HG02885 (cell line): ENCODE measurements around the gene SMYD2.

ENCODE experiments used
- ATAC-seq: cut with Tn5 transposase; IDR thresholded peaks from one replicate; pipeline ENCODE4 v1.9.1; 2021; ENCODE audit warnings: mild to moderate bottlenecking; ENCODE audit not compliant: unreplicated experiment, poor library complexity

SMYD2 gene

GRCh38 chr1:214352838-214353237 is 71.9 kb downstream of the SMYD2 start:
- ATAC-seq, result no peak

GRCh38 chr1:214354440-214355148 is 73.6 kb downstream of the SMYD2 start:
- ATAC-seq, result no peak

GRCh38 chr1:214360116-214360515 is 79.2 kb downstream of the SMYD2 start:
- no peak for ATAC-seq

GRCh38 chr1:214360525-214361164 is 79.7 kb downstream of the SMYD2 start:
- ATAC-seq, result no peak

GRCh38 chr1:214361636-214362035 is 80.7 kb downstream of the SMYD2 start:
- ATAC-seq, result no peak

GRCh38 chr1:214362188-214362882 is 81.4 kb downstream of the SMYD2 start:
- ATAC-seq, result no peak

- no peak for ATAC-seq
Observed at GRCh38 chr1:214363386-214363785, 82.4 kb downstream of the SMYD2 start.

- no peak for ATAC-seq
Observed at GRCh38 chr1:214364386-214364785, 83.4 kb downstream of the SMYD2 start.

- ATAC-seq, result no peak
Observed at GRCh38 chr1:214364786-214365295, 83.9 kb downstream of the SMYD2 start.

GRCh38 chr1:214367841-214368240 is 86.9 kb downstream of the SMYD2 start:
- ATAC-seq, result no peak

- ATAC-seq, result no peak
Observed at GRCh38 chr1:214369364-214369763, 88.4 kb downstream of the SMYD2 start.

- no peak for ATAC-seq
Observed at GRCh38 chr1:214370615-214371014, 89.7 kb downstream of the SMYD2 start.

GRCh38 chr1:214372092-214372491 is 91.1 kb downstream of the SMYD2 start:
- no peak for ATAC-seq

GRCh38 chr1:214377485-214377884 is 96.5 kb downstream of the SMYD2 start:
- ATAC-seq, result no peak

GRCh38 chr1:214377886-214378285 is 96.9 kb downstream of the SMYD2 start:
- no peak for ATAC-seq

- no peak for ATAC-seq
Observed at GRCh38 chr1:214378492-214378891, 97.5 kb downstream of the SMYD2 start.

GRCh38 chr1:214379236-214379970 is 98.4 kb downstream of the SMYD2 start:
- ATAC-seq, result no peak

- no peak for ATAC-seq
Observed at GRCh38 chr1:214380396-214380795, 99.4 kb downstream of the SMYD2 start.

- no peak for ATAC-seq
Observed at GRCh38 chr1:214380986-214381695, 100.2 kb downstream of the SMYD2 start.
